AG08396 (cell line): Measurements from ENCODE around the gene ZFHX3.

ENCODE experiments used
- DNase-seq: peaks from one replicate; pipeline ENCODE4 v3.0.0; 2012; ENCODE audit warnings: low spot score, mixed read lengths

The ZFHX3 gene

DNA sequence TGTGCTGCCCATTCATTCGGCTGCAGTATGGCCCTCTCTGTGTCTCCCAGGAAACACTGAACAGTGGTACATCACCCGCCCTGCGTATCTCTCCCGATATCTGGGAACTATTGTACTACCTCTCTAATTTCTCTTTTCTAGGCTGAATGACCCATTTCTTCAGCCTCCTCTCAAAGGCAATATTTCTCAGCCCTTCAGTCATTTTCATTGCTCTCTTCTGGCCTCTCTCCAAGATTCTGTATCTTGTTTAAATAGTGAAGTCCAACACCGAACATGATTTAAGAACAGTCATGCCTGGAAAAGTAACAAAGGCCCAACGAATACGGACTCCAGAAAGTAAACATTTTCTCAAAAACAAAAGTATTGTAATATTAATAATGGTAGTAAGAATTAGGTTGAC, 220.1 kb downstream of the ZFHX3 start:
- DNase-seq: no peak

- no peak for DNase-seq
Observed at GRCh38 chr16:72825912-72826621, 221.9 kb downstream of the ZFHX3 start.

GRCh38 chr16:72824761-72825160, 223.2 kb downstream of the ZFHX3 start:
- DNase-seq: no peak

DNA sequence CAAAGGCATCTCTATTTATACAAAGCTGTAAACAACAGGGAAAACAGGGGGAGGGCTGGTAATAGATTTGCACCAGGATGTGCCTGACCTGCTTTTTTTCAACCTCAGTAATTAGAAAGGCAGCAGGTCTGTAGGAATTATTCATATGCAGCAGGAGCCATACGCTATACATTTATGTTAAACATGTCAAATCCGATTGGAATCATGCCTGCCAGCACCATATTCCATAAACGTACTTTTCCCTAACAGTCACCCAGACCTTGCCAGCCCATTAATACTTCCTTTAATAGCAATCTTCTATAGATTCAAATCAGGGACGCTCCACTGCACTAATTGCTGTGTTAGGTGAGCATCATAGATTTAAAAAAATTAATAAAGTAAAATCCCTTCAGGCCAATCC, 223.9 kb downstream of the ZFHX3 start:
- no peak for DNase-seq

GRCh38 chr16:72821185-72821950, 226.6 kb downstream of the ZFHX3 start:
- no peak for DNase-seq

- DNase-seq: no peak
Observed at GRCh38 chr16:72819345-72819744, 228.6 kb downstream of the ZFHX3 start.

- DNase-seq: no peak
Observed at GRCh38 chr16:72818236-72818845, 229.6 kb downstream of the ZFHX3 start.

GRCh38 chr16:72815348-72816318, 232.3 kb downstream of the ZFHX3 start:
- DNase-seq: no peak

DNA sequence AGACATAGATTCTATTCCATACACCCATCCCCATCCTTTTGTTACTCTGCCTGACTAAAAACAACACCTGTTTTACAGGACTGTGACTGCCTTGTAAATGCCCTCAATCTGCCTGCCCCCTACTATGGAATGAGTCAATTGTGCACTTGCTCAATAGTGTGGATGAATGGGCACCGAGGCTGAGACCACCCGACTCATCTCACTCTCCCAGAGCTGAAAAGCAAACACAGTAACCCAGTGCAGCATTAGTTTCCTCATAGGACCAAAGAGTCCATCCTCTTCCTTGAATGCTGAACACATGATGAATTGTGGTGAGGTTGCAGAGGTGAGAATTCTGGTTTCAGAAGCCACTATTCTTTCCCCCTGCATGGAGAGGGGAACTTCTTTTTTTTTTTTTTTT, 233.7 kb downstream of the ZFHX3 start:
- no peak for DNase-seq

GRCh38 chr16:72812672-72813071, 235.3 kb downstream of the ZFHX3 start:
- DNase-seq: no peak

- no peak for DNase-seq
Observed at GRCh38 chr16:72811876-72812275, 236.1 kb downstream of the ZFHX3 start.

DNA sequence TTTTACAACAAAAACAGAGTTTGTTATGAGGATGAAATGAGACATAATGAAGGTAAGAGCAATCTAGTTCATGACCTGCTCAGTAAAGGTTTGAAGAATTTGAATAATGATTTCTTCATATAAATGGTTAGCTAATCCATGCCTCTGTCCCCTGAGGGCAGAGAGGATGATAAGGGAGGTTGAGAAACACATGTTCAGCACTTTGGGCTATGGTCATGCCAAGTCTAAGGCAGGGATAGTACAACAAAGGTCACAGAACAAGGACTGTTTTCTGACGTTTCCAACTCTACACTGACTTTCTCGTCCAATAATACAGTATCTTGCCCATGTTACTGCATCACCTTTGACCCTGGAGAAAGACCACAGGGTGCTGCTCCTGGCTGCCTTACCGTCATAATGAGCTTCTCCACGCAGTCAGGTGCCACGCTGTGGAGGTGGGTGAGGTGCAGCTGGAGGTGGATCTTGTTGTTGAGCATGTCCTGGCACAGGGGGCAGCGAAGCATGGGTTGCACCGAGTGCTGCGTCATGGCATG, 236.7 kb downstream of the ZFHX3 start:
- DNase-seq: no peak

DNA sequence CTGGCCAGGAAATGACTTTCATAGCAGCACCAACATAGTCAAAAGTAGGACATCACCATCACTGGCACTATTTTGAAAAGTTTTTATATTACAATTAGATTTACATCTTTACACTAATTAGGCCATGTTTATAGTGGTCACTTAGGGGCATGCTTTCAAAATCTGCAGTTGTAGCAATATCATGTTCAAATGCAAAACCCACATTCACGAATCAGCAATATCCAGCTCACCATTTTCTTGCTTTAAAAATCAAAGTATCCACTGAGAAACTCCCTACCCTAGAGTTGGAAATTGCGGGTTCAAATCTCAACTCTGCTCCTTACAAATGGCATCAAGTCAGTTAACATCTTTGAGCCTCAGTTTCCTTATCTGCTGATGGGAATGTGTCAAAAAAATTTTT, 237.4 kb downstream of the ZFHX3 start:
- no peak for DNase-seq

GRCh38 chr16:72809446-72809845, 238.5 kb downstream of the ZFHX3 start:
- no peak for DNase-seq

DNA sequence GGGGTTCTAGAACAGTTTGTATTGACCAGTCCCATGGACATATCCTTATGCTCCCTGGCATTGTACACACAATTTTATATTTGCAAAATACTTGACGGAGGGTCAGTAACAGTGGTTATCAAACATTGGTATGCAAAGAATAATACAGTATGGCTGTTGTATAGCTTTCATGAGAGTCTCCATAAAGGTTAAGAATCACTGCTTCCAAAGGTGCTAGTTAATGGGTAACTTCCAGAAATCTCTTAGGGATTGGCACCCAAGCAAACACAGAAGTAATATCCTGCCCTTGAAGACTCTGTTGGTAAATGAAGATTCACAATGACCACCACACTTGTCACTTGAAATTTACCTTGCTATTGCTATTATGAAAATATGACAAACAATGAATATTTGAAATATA, 239.2 kb downstream of the ZFHX3 start:
- no peak for DNase-seq

- DNase-seq: no peak
Observed at GRCh38 chr16:72807245-72807644, 240.7 kb downstream of the ZFHX3 start.

GRCh38 chr16:72805486-72805885, 242.4 kb downstream of the ZFHX3 start:
- no peak for DNase-seq

- DNase-seq: no peak
Observed at GRCh38 chr16:72800524-72801161, 247.3 kb downstream of the ZFHX3 start.

DNA sequence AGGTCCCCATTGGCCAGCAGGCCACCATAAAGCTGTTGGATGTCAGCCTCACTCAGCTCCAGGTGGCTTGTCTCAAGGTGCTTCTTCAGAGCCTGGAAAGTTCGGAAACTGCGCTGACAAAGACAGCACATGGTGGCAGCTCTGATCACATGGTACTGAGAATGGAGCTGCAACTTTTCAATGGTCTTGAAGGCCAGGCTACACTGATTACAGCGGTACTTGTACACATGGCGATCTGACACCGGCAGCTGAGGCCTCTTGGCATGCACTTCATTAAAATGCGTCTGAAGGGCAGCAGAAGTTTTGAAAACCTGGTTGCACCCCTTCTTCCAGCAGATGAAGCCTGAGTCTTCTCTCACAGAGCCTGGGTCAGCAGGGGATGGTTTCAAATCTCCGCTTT, 249.7 kb downstream of the ZFHX3 start:
- no peak for DNase-seq

- no peak for DNase-seq
Observed at GRCh38 chr16:72797621-72798020, 250.3 kb downstream of the ZFHX3 start.

DNA sequence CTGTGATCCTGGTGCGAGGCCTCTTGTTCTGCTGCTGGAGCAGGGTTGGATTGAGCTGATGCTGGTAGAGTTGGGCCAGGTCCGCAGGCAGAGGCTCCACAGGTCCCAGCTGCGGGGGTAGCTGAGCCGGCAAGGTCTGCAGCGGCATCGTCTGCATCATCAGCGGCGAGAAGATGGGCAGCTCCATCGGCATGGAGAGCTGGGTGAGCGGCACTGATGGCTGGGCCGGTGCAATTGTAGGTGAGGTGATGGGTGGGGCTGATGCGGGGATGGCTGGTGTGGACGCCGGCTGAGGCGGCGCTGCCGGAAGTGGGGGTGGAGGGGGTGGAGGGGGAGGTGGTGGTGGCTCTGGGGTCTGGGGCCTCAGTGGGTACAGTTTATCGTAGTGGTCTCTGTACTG, 251.7 kb downstream of the ZFHX3 start:
- DNase-seq: no peak
